D341Med (cell line): Measurements from ENCODE around the gene IGSF3.
"Not testable (repeated sequence)": the region's sequence is repeated elsewhere in the genome, so short reads cannot be mapped to it uniquely, and the experiment has no call there.

Experiments used
- DNase-seq: peaks from one replicate; pipeline ENCODE4 v3.0.0; 2012; ENCODE audit warnings: low spot score

IGSF3 gene

GRCh38 chr1:116663821-116664220 is 3.7 kb downstream of the IGSF3 start:
- no peak for DNase-seq

GRCh38 chr1:116661633-116662032 is 5.9 kb downstream of the IGSF3 start:
- no peak for DNase-seq

GRCh38 chr1:116658645-116659044 is 8.9 kb downstream of the IGSF3 start:
- DNase-seq: not testable (repeated sequence)

GRCh38 chr1:116657836-116658235 is 9.7 kb downstream of the IGSF3 start:
- not testable (repeated sequence) for DNase-seq

- no peak for DNase-seq
Measured at GRCh38 chr1:116654351-116654750, 13.2 kb downstream of the IGSF3 start.

- not testable (repeated sequence) for DNase-seq
Measured at GRCh38 chr1:116652598-116652997, 14.9 kb downstream of the IGSF3 start.

- not testable (repeated sequence) for DNase-seq
Measured at GRCh38 chr1:116650781-116651180, 16.8 kb downstream of the IGSF3 start.

GRCh38 chr1:116649041-116649440 is 18.5 kb downstream of the IGSF3 start:
- not testable (repeated sequence) for DNase-seq

- not testable (repeated sequence) for DNase-seq
Measured at GRCh38 chr1:116648325-116648724, 19.2 kb downstream of the IGSF3 start.

GRCh38 chr1:116647186-116647585 is 20.3 kb downstream of the IGSF3 start:
- DNase-seq: not testable (repeated sequence)

GRCh38 chr1:116646673-116647170 is 20.8 kb downstream of the IGSF3 start:
- DNase-seq: not testable (repeated sequence)

- DNase-seq: not testable (repeated sequence)
Measured at GRCh38 chr1:116645802-116646672, 21.5 kb downstream of the IGSF3 start.

- not testable (repeated sequence) for DNase-seq
Measured at GRCh38 chr1:116644993-116645392, 22.5 kb downstream of the IGSF3 start.

GRCh38 chr1:116644096-116644495 is 23.4 kb downstream of the IGSF3 start:
- DNase-seq: not testable (repeated sequence)

GRCh38 chr1:116643281-116643751 is 24.2 kb downstream of the IGSF3 start:
- not testable (repeated sequence) for DNase-seq

GRCh38 chr1:116642311-116643280 is 24.9 kb downstream of the IGSF3 start:
- not testable (repeated sequence) for DNase-seq

- DNase-seq: not testable (repeated sequence)
Measured at GRCh38 chr1:116637583-116637982, 29.9 kb downstream of the IGSF3 start.

GRCh38 chr1:116636584-116636983 is 30.9 kb downstream of the IGSF3 start:
- not testable (repeated sequence) for DNase-seq

- DNase-seq: not testable (repeated sequence)
Measured at GRCh38 chr1:116634386-116634785, 33.1 kb downstream of the IGSF3 start.

- DNase-seq: not testable (repeated sequence)
Measured at GRCh38 chr1:116631996-116632925, 35.3 kb downstream of the IGSF3 start.

- not testable (repeated sequence) for DNase-seq
Measured at GRCh38 chr1:116631554-116631953, 36.0 kb downstream of the IGSF3 start.
